ENCODE data around the gene GLT1D1. TPM values are rescaled to one million over a fixed set of nuclear protein-coding genes. Genes with fewer than 3 reads are reported as not detected.

GLT1D1 gene
- total RNA-seq, 2 donors from 2014 or later, result not detected

- H3K9me3 ChIP-seq, result no peaks in the 10 kb centered on the region
- H3K4me1 ChIP-seq, result no peaks in the 10 kb centered on the region
- no peaks in the 10 kb centered on the region for H3K36me3 ChIP-seq (replicated peaks in 1 of 2; ENCODE audit: insufficient read depth in 1 of 2, low read depth in 2 of 2)
- peaks cover 0 to 21% of the 10 kb centered on the region in 2 donors for H3K27me3 ChIP-seq
- TF ChIP-seq, protein P1, sequence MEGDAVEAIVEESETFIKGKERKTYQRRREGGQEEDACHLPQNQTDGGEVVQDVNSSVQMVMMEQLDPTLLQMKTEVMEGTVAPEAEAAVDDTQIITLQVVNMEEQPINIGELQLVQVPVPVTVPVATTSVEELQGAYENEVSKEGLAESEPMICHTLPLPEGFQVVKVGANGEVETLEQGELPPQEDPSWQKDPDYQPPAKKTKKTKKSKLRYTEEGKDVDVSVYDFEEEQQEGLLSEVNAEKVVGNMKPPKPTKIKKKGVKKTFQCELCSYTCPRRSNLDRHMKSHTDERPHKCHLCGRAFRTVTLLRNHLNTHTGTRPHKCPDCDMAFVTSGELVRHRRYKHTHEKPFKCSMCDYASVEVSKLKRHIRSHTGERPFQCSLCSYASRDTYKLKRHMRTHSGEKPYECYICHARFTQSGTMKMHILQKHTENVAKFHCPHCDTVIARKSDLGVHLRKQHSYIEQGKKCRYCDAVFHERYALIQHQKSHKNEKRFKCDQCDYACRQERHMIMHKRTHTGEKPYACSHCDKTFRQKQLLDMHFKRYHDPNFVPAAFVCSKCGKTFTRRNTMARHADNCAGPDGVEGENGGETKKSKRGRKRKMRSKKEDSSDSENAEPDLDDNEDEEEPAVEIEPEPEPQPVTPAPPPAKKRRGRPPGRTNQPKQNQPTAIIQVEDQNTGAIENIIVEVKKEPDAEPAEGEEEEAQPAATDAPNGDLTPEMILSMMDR (IDR thresholded peaks at IDR 0.05), result no peak
- H3K27ac ChIP-seq, result no peak overlapping the region
- intact Hi-C loops (cut with DNase I), result no loop called here
- DNase-seq (no peak), ATAC-seq (no peak)
- no peak overlapping the region for H3K4me3 ChIP-seq
- WGBS, 2 donors, result 47 to 59% methylated on average over 9 to 14 of the region's 14 CpGs
Observed at GRCh38 chr12:128978067-128978466, 124.8 kb downstream of the GLT1D1 start.

DNA sequence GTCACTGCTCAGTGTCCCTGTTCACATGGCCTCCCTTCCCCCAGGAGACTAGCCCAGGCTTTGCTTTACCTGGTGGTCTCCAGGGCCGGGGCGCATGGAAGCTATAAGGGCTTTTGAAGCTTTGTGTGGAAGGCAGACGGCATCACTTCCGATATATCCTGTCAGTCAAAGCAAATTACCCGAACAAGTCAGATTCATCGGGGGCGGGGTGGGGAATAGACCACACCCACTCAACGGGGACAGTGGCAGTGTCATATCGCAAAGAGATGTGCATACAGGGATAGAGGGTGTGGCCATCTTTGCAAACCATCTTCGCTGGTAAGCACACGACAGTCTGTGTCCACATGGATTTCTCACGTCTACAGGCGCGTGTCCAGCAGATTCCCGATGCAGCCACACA, 127.3 kb downstream of the GLT1D1 start:
- no peak for DNase-seq
- no peak overlapping the region for H3K27ac ChIP-seq
- no peaks in the 10 kb centered on the region for H3K36me3 ChIP-seq (replicated peaks in 1 of 2; ENCODE audit: insufficient read depth in 1 of 2, low read depth in 2 of 2)
- TF ChIP-seq, protein P1 (IDR thresholded peaks at IDR 0.05), result no peak
- TF ChIP-seq POLR2A (IDR thresholded peaks at IDR 0.05), result no peak
- H3K9me3 ChIP-seq, result no peaks in the 10 kb centered on the region
- H3K4me1 ChIP-seq, result no peaks in the 10 kb centered on the region
- no peak overlapping the region for H3K4me3 ChIP-seq
- H3K27me3 ChIP-seq, result peaks cover 0 to 21% of the 10 kb centered on the region in 2 donors
- no peak for ATAC-seq
- intact Hi-C loops (cut with DNase I), result no loop called here
- WGBS, 2 donors, result 77 to 81% methylated on average over 15 of the region's 15 CpGs

DNA sequence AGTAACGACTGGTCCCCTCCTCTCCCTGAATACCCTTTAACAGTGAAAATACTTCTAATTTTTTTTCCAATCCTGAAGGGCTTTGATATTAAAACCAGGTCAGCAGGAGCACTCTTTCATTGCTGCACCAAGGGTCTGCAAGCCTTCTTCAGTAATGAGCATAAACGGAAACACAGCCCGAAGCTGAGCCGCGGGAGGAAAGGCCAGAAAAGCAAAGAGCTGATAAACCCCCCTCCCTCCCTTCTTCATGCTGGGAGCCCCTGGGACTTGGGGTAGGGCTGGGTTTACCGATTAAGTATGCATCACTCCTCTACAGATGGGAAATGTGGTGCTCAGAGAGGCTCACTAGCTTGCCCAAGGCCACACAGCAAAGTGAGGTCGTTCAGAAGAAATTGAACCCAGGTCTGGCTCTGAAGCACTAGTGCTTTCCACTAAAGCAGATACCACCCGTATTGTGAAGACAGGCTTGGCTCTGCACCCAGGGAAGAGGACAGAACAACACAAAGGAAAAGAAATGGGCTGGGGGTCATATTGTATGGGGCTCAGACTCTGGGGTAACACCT, 128.8 kb downstream of the GLT1D1 start:
- DNase-seq (no peak), ATAC-seq (no peak)
- no peak for TF ChIP-seq POLR2A (IDR thresholded peaks at IDR 0.05)
- TF ChIP-seq, protein P1 (IDR thresholded peaks at IDR 0.05), result no peak
- H3K36me3 ChIP-seq (replicated peaks in 1 of 2; ENCODE audit: insufficient read depth in 1 of 2, low read depth in 2 of 2), result no peaks in the 10 kb centered on the region
- intact Hi-C loops (cut with DNase I), result no loop called here
- H3K9me3 ChIP-seq, result no peaks in the 10 kb centered on the region
- 21 to 29% methylated on average over 8 of the region's 8 CpGs for WGBS, 2 donors
- no peak overlapping the region for H3K27ac ChIP-seq
- no peak overlapping the region for H3K4me3 ChIP-seq
- no peaks in the 10 kb centered on the region for H3K4me1 ChIP-seq
- peaks cover 0 to 11% of the 10 kb centered on the region in 2 donors for H3K27me3 ChIP-seq

GRCh38 chr12:128982933-128983332, 129.7 kb downstream of the GLT1D1 start:
- TF ChIP-seq POLR2A (IDR thresholded peaks at IDR 0.05), result no peak
- TF ChIP-seq, protein P1 (IDR thresholded peaks at IDR 0.05), result no peak
- ATAC-seq (no peak), DNase-seq (no peak)
- WGBS, 2 donors, result 50 to 60% methylated on average over 9 of the region's 9 CpGs
- Histone ChIP-seq H3K4me1 (no peaks in the 10 kb centered on the region), H3K36me3 (replicated peaks in 1 of 2; ENCODE audit: insufficient read depth in 1 of 2, low read depth in 2 of 2) (no peaks in the 10 kb centered on the region), H3K27ac (no peak overlapping the region), H3K4me3 (no peak overlapping the region), H3K27me3 (peaks cover 0 to 9% of the 10 kb centered on the region in 2 donors), H3K9me3 (no peaks in the 10 kb centered on the region)
- intact Hi-C loops (cut with DNase I), result no loop called here

GRCh38 chr12:128983371-128983770, 130.1 kb downstream of the GLT1D1 start:
- no peak for DNase-seq
- WGBS, 2 donors, result 50 to 56% methylated on average over 10 to 14 of the region's 14 CpGs
- Histone ChIP-seq H3K36me3 (replicated peaks in 1 of 2; ENCODE audit: insufficient read depth in 1 of 2, low read depth in 2 of 2) (no peaks in the 10 kb centered on the region), H3K4me1 (no peaks in the 10 kb centered on the region), H3K27ac (no peak overlapping the region), H3K4me3 (no peak overlapping the region), H3K27me3 (peaks cover 0 to 9% of the 10 kb centered on the region in 2 donors), H3K9me3 (no peaks in the 10 kb centered on the region)
- TF ChIP-seq, protein P1 (IDR thresholded peaks at IDR 0.05), result no peak
- no peak for TF ChIP-seq POLR2A (IDR thresholded peaks at IDR 0.05)
- intact Hi-C loops (cut with DNase I), result no loop called here
- ATAC-seq, result no peak

All from body of pancreas (tissue), 4 donors.